ENCODE data around the gene ZC3H7A. TPM values are rescaled to one million over a fixed set of nuclear protein-coding genes. Genes with fewer than 3 reads are reported as not detected.

ZC3H7A gene
- 65.3 TPM for total RNA-seq

DNA sequence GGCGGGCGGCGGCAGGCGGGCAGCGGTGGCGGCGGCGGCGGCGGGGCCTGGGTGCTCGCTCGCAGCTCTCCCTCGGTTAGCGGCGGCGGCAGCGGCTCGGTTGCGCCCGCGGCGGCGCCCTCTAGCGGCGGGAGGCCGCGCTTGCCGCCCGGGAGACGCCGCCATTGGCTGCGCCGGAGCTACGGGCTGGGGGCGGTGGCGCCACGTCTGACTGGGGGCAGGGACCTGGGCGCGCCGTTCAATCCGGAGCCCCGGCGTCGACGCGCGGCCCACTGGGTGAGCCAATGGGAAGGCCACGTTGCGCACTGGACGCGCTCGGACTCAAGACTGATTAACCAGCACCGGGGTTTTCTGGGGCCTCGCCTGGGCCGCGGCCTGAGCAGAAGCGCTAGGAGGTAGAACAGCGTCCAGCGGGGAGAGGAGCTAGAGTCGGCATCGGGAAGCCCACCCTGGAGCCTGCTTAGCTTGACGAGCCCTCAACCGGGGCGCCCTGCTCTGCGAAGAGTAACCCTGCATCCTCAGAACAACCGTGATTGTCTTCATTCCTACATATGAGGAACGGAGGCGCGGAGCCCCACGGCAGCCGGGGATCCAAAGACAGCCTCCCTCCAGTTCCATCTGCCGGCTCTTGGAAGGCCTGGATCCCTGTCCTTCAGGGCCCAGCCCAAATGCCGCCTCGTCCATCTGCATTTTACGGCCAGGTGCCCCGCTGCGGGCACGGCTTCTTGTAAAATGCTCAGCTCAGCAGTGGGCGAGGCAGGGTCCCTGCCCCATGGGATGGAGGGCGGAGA lies at the start of gene ZC3H7A:
Gene ZC3H7A, minus strand, starts transcription at position 93 of the 791 bp plus-strand sequence. CDS start 14,904 bp downstream, outside the sequence.

GRCh38 chr16:11742536-11743307 lies 54.3 kb downstream of the ZC3H7A start, which contains the start of gene TXNDC11:
TXNDC11 (minus strand) TSS chr16:11742857; CDS start chr16:11742730, 127 bp downstream.

Small RNA genes within 50 kb of the gene (small RNA-seq; reads per million reads assigned to genes)
- gene RF00017 (ENCODE audit: low replicate concordance): not detected

Other genes with a start within 250 kb of the ZC3H7A start
- 80.5 TPM for gene LITAF, start 210.3 kb downstream of the ZC3H7A start, total RNA-seq
- gene SNN, start 128.8 kb downstream of the ZC3H7A start, total RNA-seq: 21.7 TPM
- 44.7 TPM for gene TXNDC11, start 54.4 kb downstream of the ZC3H7A start, total RNA-seq
- gene RSL1D1, start 54.3 kb upstream of the ZC3H7A start, total RNA-seq: 78.8 TPM
- gene GSPT1, start 118.7 kb upstream of the ZC3H7A start, total RNA-seq: 47.8 TPM
- 11.8 TPM for gene NPIPB2, start 144.8 kb upstream of the ZC3H7A start, total RNA-seq
- gene TNFRSF17, start 168.0 kb upstream of the ZC3H7A start, total RNA-seq: not detected
- gene SNX29, start 179.5 kb upstream of the ZC3H7A start, total RNA-seq: 65.4 TPM